ENCODE results near the gene CLDN7. TPM values are rescaled to one million over a fixed set of nuclear protein-coding genes. Genes with fewer than 3 reads are reported as not detected.

Gene CLDN7
- total RNA-seq, 1 donor from 2014 or later: 1.8 TPM

DNA sequence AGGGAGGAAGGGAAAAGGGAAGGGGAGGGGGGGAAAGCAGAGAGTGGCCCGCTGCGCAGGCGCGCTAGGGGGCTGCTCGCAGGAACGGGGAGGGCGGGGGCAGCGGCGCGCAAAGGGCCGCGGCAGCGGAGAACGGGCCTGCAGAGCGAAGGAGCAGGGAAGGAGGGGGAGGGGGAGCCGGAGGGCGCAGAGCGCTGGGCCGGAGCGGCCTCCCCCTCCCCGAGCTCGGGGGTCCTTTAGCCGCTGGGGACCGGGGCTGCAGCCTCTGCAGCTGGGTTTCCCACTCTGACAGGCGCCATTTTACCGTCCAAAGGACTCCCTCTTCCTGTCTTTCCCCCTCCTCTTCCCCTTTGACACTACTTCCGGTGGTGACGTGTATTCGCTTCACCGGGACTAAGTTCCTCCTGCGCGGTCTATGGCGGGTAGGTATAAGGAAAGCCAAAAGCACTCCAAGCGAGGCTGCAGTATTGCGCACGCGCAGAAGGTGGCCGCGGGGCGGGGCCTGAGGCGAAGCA lies 10.6 kb downstream of the CLDN7 start, which contains the start of gene CTDNEP1:
Gene CTDNEP1, minus strand, starts transcription at position 74 of the 515 bp plus-strand sequence. CDS start 438 bp downstream, outside the sequence.
- ATAC-seq (ENCODE audit: low read depth): peak; percentile 83
- no peak for TF ChIP-seq CTCF (IDR thresholded peaks at IDR 0.05)
- peaks cover 44% of the 10 kb centered on the region for H3K4me1 Mint-ChIP-seq
- H3K36me3 Mint-ChIP-seq (ENCODE audit: low read depth): peaks cover 58% of the 10 kb centered on the region
- peak within 1 kb of the TSS; percentile 100 for H3K27ac Mint-ChIP-seq
- intact Hi-C loops (cut with micrococcal nuclease): loop anchor here (1.0 to 5.0 kb wide), 9 partner anchors 9 to 583 kb away; partner anchors contain the start of genes EIF5A, GABARAP, KDM6B and NEURL4
- peak; percentile 99 for DNase-seq
- peak within 1 kb of the TSS; percentile 98 for H3K4me3 Mint-ChIP-seq
- H3K9me3 Mint-ChIP-seq: no peaks in the 10 kb centered on the region
- H3K27me3 Mint-ChIP-seq: no peaks in the 10 kb centered on the region
- POLR2A ChIA-PET: interaction anchor here (0.7 to 5.8 kb wide), 10 partner anchors 8 to 435 kb away, joined by 3 to 134 read pairs (median 4); partner anchors contain the start of genes ACADVL, DLG4, DVL2 and GABARAP
- CTCF ChIA-PET: interaction anchor here (0.6 kb wide), 1 partner anchor 9 kb away, joined by 3 read pairs; the partner anchor contains the start of gene GABARAP

GRCh38 chr17:7250695-7251627 lies 11.3 kb downstream of the CLDN7 start:
- H3K9me3 Mint-ChIP-seq: no peaks in the 10 kb centered on the region
- DNase-seq (no peak), ATAC-seq (ENCODE audit: low read depth) (peak; percentile 1)
- TF ChIP-seq CTCF (IDR thresholded peaks at IDR 0.05): no peak
- no peaks in the 10 kb centered on the region for H3K27me3 Mint-ChIP-seq
- H3K27ac Mint-ChIP-seq: peak overlapping the region; percentile 100
- ChIA-PET POLR2A (interaction anchor here (0.7 to 5.8 kb wide), 12 partner anchors 9 to 435 kb away, joined by 3 to 134 read pairs (median 4); partner anchors contain the start of genes ACADVL, DLG4, DVL2 and GABARAP), CTCF (interaction anchor here (0.6 to 1.0 kb wide), 2 partner anchors 8 to 30 kb away, joined by 3 read pairs; partner anchors contain the start of gene GABARAP)
- intact Hi-C loops (cut with micrococcal nuclease): loop anchor here (5.0 kb wide), 1 partner anchor 231 kb away; the partner anchor contains the start of genes POLR2A and SLC35G6
- peaks cover 58% of the 10 kb centered on the region for H3K36me3 Mint-ChIP-seq (ENCODE audit: low read depth)
- peak overlapping the region; percentile 98 for H3K4me3 Mint-ChIP-seq
- H3K4me1 Mint-ChIP-seq: peaks cover 47% of the 10 kb centered on the region

DNA sequence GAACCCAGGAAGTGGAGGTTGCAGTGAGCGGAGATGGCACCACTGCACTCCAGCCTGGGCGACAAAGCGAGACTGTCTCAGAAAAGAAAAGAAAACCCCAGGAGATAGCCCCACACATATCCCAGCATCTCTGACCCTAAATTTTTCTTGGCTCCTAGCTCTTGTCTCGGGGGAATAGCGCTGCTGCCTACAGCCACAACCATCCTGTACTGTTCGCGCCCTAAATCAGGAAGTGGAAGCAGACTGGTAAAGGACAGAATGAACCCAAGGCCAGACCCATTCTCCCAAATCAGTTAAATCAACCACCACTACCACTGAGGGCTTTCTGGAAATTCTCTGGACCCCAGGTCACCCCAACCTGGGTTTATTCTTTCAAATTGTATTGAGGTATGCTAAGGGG lies 12.4 kb downstream of the CLDN7 start:
- ATAC-seq (ENCODE audit: low read depth) (no peak), DNase-seq (no peak)
- TF ChIP-seq CTCF (IDR thresholded peaks at IDR 0.05): no peak
- H3K27ac Mint-ChIP-seq: peak overlapping the region; percentile 87
- H3K36me3 Mint-ChIP-seq (ENCODE audit: low read depth): peaks cover 56% of the 10 kb centered on the region
- no peaks in the 10 kb centered on the region for H3K9me3 Mint-ChIP-seq
- peaks cover 47% of the 10 kb centered on the region for H3K4me1 Mint-ChIP-seq
- peak overlapping the region; percentile 98 for H3K4me3 Mint-ChIP-seq
- H3K27me3 Mint-ChIP-seq: no peaks in the 10 kb centered on the region
- ChIA-PET POLR2A (interaction anchor here (0.8 to 5.8 kb wide), 3 partner anchors 11 to 35 kb away, joined by 3 to 134 read pairs (median 4); partner anchors contain the start of genes ACADVL, DLG4, DVL2 and GABARAP), CTCF (interaction anchor here (1.2 kb wide), 1 partner anchor 29 kb away, joined by 3 read pairs; no protein-coding TSS in a partner anchor)
- intact Hi-C loops (cut with micrococcal nuclease): loop anchor here (5.0 kb wide), 1 partner anchor 232 kb away; the partner anchor contains the start of genes POLR2A and SLC35G6

GRCh38 chr17:7249214-7249613 lies 13.1 kb downstream of the CLDN7 start:
- intact Hi-C loops (cut with micrococcal nuclease): no loop called here
- Mint-ChIP-seq H3K27me3 (no peaks in the 10 kb centered on the region), H3K4me3 (peak overlapping the region; percentile 98), H3K9me3 (no peaks in the 10 kb centered on the region), H3K36me3 (ENCODE audit: low read depth) (peaks cover 57% of the 10 kb centered on the region), H3K27ac (no peak overlapping the region), H3K4me1 (peaks cover 47% of the 10 kb centered on the region)
- no peak for DNase-seq
- ChIA-PET POLR2A (interaction anchor here (1.3 to 5.8 kb wide), 2 partner anchors 11 to 35 kb away, joined by 4 to 134 read pairs; partner anchors contain the start of genes DVL2, GABARAP and PHF23), CTCF (interaction anchor here (1.2 kb wide), 1 partner anchor 28 kb away, joined by 3 read pairs; no protein-coding TSS in a partner anchor)
- TF ChIP-seq CTCF (IDR thresholded peaks at IDR 0.05): no peak
- ATAC-seq (ENCODE audit: low read depth): no peak

All from activated B cell treated with CpG ODN at 0.5 μM for 24 hours (primary cell).